Activated gamma-delta T cell (primary cell): ENCODE results near the gene ITGBL1.

Experiments used
- DNase-seq: peaks from one replicate; lab custom pipeline; 2025; lab: John Stamatoyannopoulos, UW

ITGBL1 gene

GRCh38 chr13:101697745-101698144 is 245.3 kb downstream of the ITGBL1 start:
- DNase-seq: no peak

GRCh38 chr13:101698400-101698799 is 245.9 kb downstream of the ITGBL1 start:
- DNase-seq: no peak

- DNase-seq: no peak
These were observed 248.1 kb downstream of the ITGBL1 start for GRCh38 chr13:101700598-101700997.

GRCh38 chr13:101703081-101703480 is 250.6 kb downstream of the ITGBL1 start:
- no peak for DNase-seq

- DNase-seq: no peak
These were observed 251.4 kb downstream of the ITGBL1 start for GRCh38 chr13:101703838-101704237.

GRCh38 chr13:101706651-101707050 is 254.2 kb downstream of the ITGBL1 start:
- no peak for DNase-seq

- no peak for DNase-seq
These were observed 255.2 kb downstream of the ITGBL1 start for GRCh38 chr13:101707659-101708058.

- no peak for DNase-seq
These were observed 255.6 kb downstream of the ITGBL1 start for GRCh38 chr13:101708115-101708514.

- DNase-seq: no peak
These were observed 257.5 kb downstream of the ITGBL1 start for GRCh38 chr13:101709952-101710351.

- DNase-seq: no peak
These were observed 259.0 kb downstream of the ITGBL1 start for GRCh38 chr13:101711307-101712025.

- no peak for DNase-seq
These were observed 259.5 kb downstream of the ITGBL1 start for GRCh38 chr13:101712026-101712348.

GRCh38 chr13:101714195-101714594 is 261.7 kb downstream of the ITGBL1 start:
- no peak for DNase-seq

- DNase-seq: no peak
These were observed 264.9 kb downstream of the ITGBL1 start for GRCh38 chr13:101717353-101717752.

GRCh38 chr13:101718496-101718895 is 266.0 kb downstream of the ITGBL1 start:
- DNase-seq: no peak

GRCh38 chr13:101726681-101727080 is 274.2 kb downstream of the ITGBL1 start:
- no peak for DNase-seq

GRCh38 chr13:101727118-101727517 is 274.6 kb downstream of the ITGBL1 start:
- no peak for DNase-seq

GRCh38 chr13:101728021-101728420 is 275.5 kb downstream of the ITGBL1 start:
- DNase-seq: no peak

GRCh38 chr13:101728615-101729014 is 276.1 kb downstream of the ITGBL1 start:
- no peak for DNase-seq

GRCh38 chr13:101730420-101731000 is 278.0 kb downstream of the ITGBL1 start:
- DNase-seq: no peak

GRCh38 chr13:101736566-101736965 is 284.1 kb downstream of the ITGBL1 start:
- no peak for DNase-seq

- no peak for DNase-seq
These were observed 285.9 kb downstream of the ITGBL1 start for GRCh38 chr13:101738336-101738735.

GRCh38 chr13:101739382-101740178 is 287.1 kb downstream of the ITGBL1 start:
- DNase-seq: no peak

GRCh38 chr13:101746513-101746912 is 294.0 kb downstream of the ITGBL1 start:
- no peak for DNase-seq
